ENCODE data around the gene USP49.

USP49 gene

GRCh38 chr6:41896281-41896680 is 1.1 kb upstream of the USP49 start:
- H3K27ac ChIP-seq (ENCODE audit: low read length): peak overlapping the region; percentile 78
- TF ChIP-seq CTCF (IDR thresholded peaks at IDR 0.05; ENCODE audit: borderline replicate concordance, extremely low read depth, low read length, poor library complexity, severe bottlenecking): no peak
- TF ChIP-seq EZH2 (IDR thresholded peaks at IDR 0.05; ENCODE audit: borderline replicate concordance, low read depth, low read length, severe bottlenecking): no peak

GRCh38 chr6:41894366-41895299 is 542 bp downstream of the USP49 start:
- H4K20me1 ChIP-seq (ENCODE audit: insufficient read depth, low read length): no peaks in the 10 kb centered on the region
- peak overlapping the region; percentile 92 for H3K4me2 ChIP-seq (ENCODE audit: insufficient read depth, low read length)
- no peaks in the 10 kb centered on the region for H3K9me3 ChIP-seq (ENCODE audit: insufficient read depth, low read length, severe bottlenecking)
- peak overlapping the region; percentile 85 for H3K9ac ChIP-seq (ENCODE audit: low read depth, low read length)
- ATAC-seq (ENCODE audit: insufficient read depth, low read depth) (peak; percentile 61), DNase-seq (peak; percentile 36)
- TF ChIP-seq CTCF (IDR thresholded peaks at IDR 0.05; ENCODE audit: borderline replicate concordance, extremely low read depth, low read length, poor library complexity, severe bottlenecking) (peak; percentile 8), EZH2 (IDR thresholded peaks at IDR 0.05; ENCODE audit: borderline replicate concordance, low read depth, low read length, severe bottlenecking) (no peak)
- H3K36me3 ChIP-seq (ENCODE audit: insufficient read depth, low read length): peaks cover 4% of the 10 kb centered on the region; the same call in 1 of the 2 replicates
- no peaks in the 10 kb centered on the region for H3K27me3 ChIP-seq (ENCODE audit: insufficient read depth, low read length, poor library complexity)
- peak overlapping the region; percentile 94 for H3K27ac ChIP-seq (ENCODE audit: low read length)
- H2AFZ ChIP-seq (ENCODE audit: low read depth, low read length): peak overlapping the region; percentile 98
- H3K4me3 ChIP-seq (ENCODE audit: low read depth in 1 of 2, low read length in 2 of 2): peak overlapping the region; percentile 54 to 93
- peaks cover 57% of the 10 kb centered on the region for H3K4me1 ChIP-seq (ENCODE audit: insufficient read depth, low read length)
- H3K79me2 ChIP-seq (ENCODE audit: insufficient read depth, low read length): peaks cover 54% of the 10 kb centered on the region

More at GRCh38 chr6:41896281-41896680, 1.1 kb upstream of the USP49 start:
- peaks cover 50% of the 10 kb centered on the region for H3K4me1 ChIP-seq (ENCODE audit: insufficient read depth, low read length)
- DNase-seq (no peak), ATAC-seq (ENCODE audit: insufficient read depth, low read depth) (no peak)
- H3K27me3 ChIP-seq (ENCODE audit: insufficient read depth, low read length, poor library complexity): no peaks in the 10 kb centered on the region
- peak overlapping the region; percentile 75 for H2AFZ ChIP-seq (ENCODE audit: low read depth, low read length)
- H4K20me1 ChIP-seq (ENCODE audit: insufficient read depth, low read length): no peaks in the 10 kb centered on the region
- peak overlapping the region; percentile 84 for H3K4me2 ChIP-seq (ENCODE audit: insufficient read depth, low read length)
- no peaks in the 10 kb centered on the region; the same call in 1 of the 2 replicates for H3K36me3 ChIP-seq (ENCODE audit: insufficient read depth, low read length)
- H3K4me3 ChIP-seq (ENCODE audit: low read depth in 1 of 2, low read length in 2 of 2): peak overlapping the region; percentile 54 to 93; a peak in 3 of 4 replicates
- no peaks in the 10 kb centered on the region for H3K9me3 ChIP-seq (ENCODE audit: insufficient read depth, low read length, severe bottlenecking)
- peaks cover 37% of the 10 kb centered on the region for H3K79me2 ChIP-seq (ENCODE audit: insufficient read depth, low read length)
- peak overlapping the region; percentile 85 for H3K9ac ChIP-seq (ENCODE audit: low read depth, low read length)

GRCh38 chr6:41892921-41893564 is 2.1 kb downstream of the USP49 start:
- H3K79me2 ChIP-seq (ENCODE audit: insufficient read depth, low read length): peaks cover 68% of the 10 kb centered on the region
- peaks cover 7% of the 10 kb centered on the region; the same call in 1 of the 2 replicates for H3K36me3 ChIP-seq (ENCODE audit: insufficient read depth, low read length)
- no peak for TF ChIP-seq CTCF (IDR thresholded peaks at IDR 0.05; ENCODE audit: borderline replicate concordance, extremely low read depth, low read length, poor library complexity, severe bottlenecking)
- no peak for TF ChIP-seq EZH2 (IDR thresholded peaks at IDR 0.05; ENCODE audit: borderline replicate concordance, low read depth, low read length, severe bottlenecking)
- H3K9me3 ChIP-seq (ENCODE audit: insufficient read depth, low read length, severe bottlenecking): no peaks in the 10 kb centered on the region
- H4K20me1 ChIP-seq (ENCODE audit: insufficient read depth, low read length): no peaks in the 10 kb centered on the region
- DNase-seq (no peak), ATAC-seq (ENCODE audit: insufficient read depth, low read depth) (no peak)
- H3K9ac ChIP-seq (ENCODE audit: low read depth, low read length): peak overlapping the region; percentile 85
- peak overlapping the region; percentile 94; the same call in 1 of the 2 replicates for H3K27ac ChIP-seq (ENCODE audit: low read length)
- peaks cover 57% of the 10 kb centered on the region for H3K4me1 ChIP-seq (ENCODE audit: insufficient read depth, low read length)
- no peaks in the 10 kb centered on the region for H3K27me3 ChIP-seq (ENCODE audit: insufficient read depth, low read length, poor library complexity)
- H3K4me3 ChIP-seq (ENCODE audit: low read depth in 1 of 2, low read length in 2 of 2): peak overlapping the region in 1 of 2 experiments; percentile 93; a peak in 3 of 4 replicates
- no peak overlapping the region for H2AFZ ChIP-seq (ENCODE audit: low read depth, low read length)
- H3K4me2 ChIP-seq (ENCODE audit: insufficient read depth, low read length): peak overlapping the region; percentile 92

Measured in DND-41 (cell line).